GM12892 (cell line): ENCODE data around the gene IGFBPL1.

Experiments used
- POLR2A ChIP-seq: IDR thresholded peaks from 2 replicates; pipeline ENCODE4 v1.6.1; 2011; ENCODE audit warnings: low read depth, low read length, control low read depth
- POLR2AphosphoS5 ChIP-seq: IDR thresholded peaks from 2 replicates; pipeline ENCODE4 v1.6.1; 2011; ENCODE audit warnings: low read depth, low read length, control low read depth
- TAF1 ChIP-seq: IDR thresholded peaks from 2 replicates; pipeline ENCODE4 v1.6.1; 2011; ENCODE audit warnings: low read depth, mild to moderate bottlenecking, control low read depth, low read length, borderline replicate concordance

GRCh38 chr9:38439291-38439915 is 15.1 kb upstream of the IGFBPL1 start:
- TF ChIP-seq POLR2A (no peak), TAF1 (no peak), POLR2AphosphoS5 (no peak)
